Naive thymus-derived CD4-positive, alpha-beta T cell (primary cell): ENCODE results near the gene CRYBA1. TPM values are rescaled to one million over a fixed set of nuclear protein-coding genes. Genes with fewer than 3 reads are reported as not detected.
A peak's percentile ranks its signal among the peaks of the same experiment; 100 is the strongest.
"Not testable (repeated sequence)": the region's sequence is repeated elsewhere in the genome, so short reads cannot be mapped to it uniquely, and the experiment has no call there.

Experiments
- ATAC-seq: fragments of 150-1000 bp; cut with Tn5 transposase; 2 replicates; pipeline ENCODE4 v1.10.0; 2021; ENCODE audit warnings: mild to moderate bottlenecking, moderate library complexity
- CTCF ChIA-PET: fragments of 350-600 bp; sonication (Branson Sonifier 250); formaldehyde crosslinking; loops from one replicate; lab custom pipeline; 2021; ENCODE audit warnings: antibody characterized with exemption; lab: Charles Lee
- POLR2A ChIA-PET: fragments of 350-600 bp; sonication (Branson Sonifier 250); formaldehyde crosslinking; loops from one replicate; lab custom pipeline; 2021; ENCODE audit warnings: antibody characterized with exemption, inconsistent platforms; lab: Charles Lee
- DNase-seq, 9 donors: peaks; one replicate each; pipeline versions ENCODE4 v3.0.0 to v3.0.0-alpha.2; 2020 to 2022; ENCODE audit warnings: mixed read lengths in 1 of 9
- H3K27ac ChIP-seq: one replicate; pipeline ENCODE4 v1.7.0; 2013; ENCODE audit warnings: mild to moderate bottlenecking, low read depth, low read length, moderate library complexity
- H3K27me3 ChIP-seq, 2 donors: one replicate each; pipeline ENCODE4 v1.7.0; 2013; ENCODE audit warnings: low read length in 2 of 2, mild to moderate bottlenecking in 2 of 2, moderate library complexity in 2 of 2; ENCODE audit not compliant: control insufficient read depth in 2 of 2, insufficient read depth in 2 of 2
- H3K36me3 ChIP-seq, 3 experiments: 1 replicate in 2 of 3; 2 replicates in 1 of 3; pipeline ENCODE4 v1.7.0; 2013; ENCODE audit warnings: low read length in 3 of 3, mild to moderate bottlenecking in 3 of 3, moderate library complexity in 1 of 3; ENCODE audit not compliant: insufficient read depth in 3 of 3, control insufficient read depth in 2 of 3
- H3K4me1 ChIP-seq, 2 donors: one replicate each; pipeline ENCODE4 v1.7.0; 2013; ENCODE audit warnings: low read length in 2 of 2, mild to moderate bottlenecking in 2 of 2, moderate library complexity in 1 of 2; ENCODE audit not compliant: control insufficient read depth in 2 of 2, insufficient read depth in 2 of 2
- H3K4me3 ChIP-seq: 2 replicates; pipeline ENCODE4 v1.7.0; 2013; ENCODE audit warnings: mild to moderate bottlenecking, low read length
- H3K9me3 ChIP-seq, 3 experiments: 1 replicate in 2 of 3; 2 replicates in 1 of 3; pipeline ENCODE4 v1.7.0; 2013; ENCODE audit warnings: low read length in 3 of 3; ENCODE audit not compliant: control insufficient read depth in 2 of 3
- H3K27ac Mint-ChIP-seq, 9 donors: one replicate each; pipeline ENCODE4 v1.8.0; 2020 to 2022; ENCODE audit warnings: mixed read lengths in 9 of 9, mild to moderate bottlenecking in 8 of 9, moderate library complexity in 5 of 9, inconsistent platforms in 2 of 9
- H3K27me3 Mint-ChIP-seq, 5 donors: one replicate each; pipeline ENCODE4 v1.8.0; 2021 to 2022; ENCODE audit warnings: mixed read lengths in 5 of 5, mild to moderate bottlenecking in 1 of 5
- H3K36me3 Mint-ChIP-seq, 5 donors: one replicate each; pipeline ENCODE4 v1.8.0; 2020 to 2022; ENCODE audit warnings: mixed read lengths in 5 of 5, mild to moderate bottlenecking in 3 of 5, inconsistent platforms in 1 of 5
- H3K4me1 Mint-ChIP-seq, 7 donors: one replicate each; pipeline ENCODE4 v1.8.0; 2020 to 2022; ENCODE audit warnings: mixed read lengths in 7 of 7, mild to moderate bottlenecking in 3 of 7, inconsistent platforms in 1 of 7
- H3K4me3 Mint-ChIP-seq, 10 donors: one replicate each; pipeline ENCODE4 v1.8.0; 2020 to 2022; ENCODE audit warnings: mild to moderate bottlenecking in 10 of 10, mixed read lengths in 10 of 10, moderate library complexity in 6 of 10, inconsistent platforms in 2 of 10
- H3K9me3 Mint-ChIP-seq, 11 donors: one replicate each; pipeline ENCODE4 v1.8.0; 2020 to 2022; ENCODE audit warnings: mixed read lengths in 11 of 11, mild to moderate bottlenecking in 4 of 11, inconsistent platforms in 1 of 11, moderate library complexity in 1 of 11
- intact Hi-C, 2 donors: fragments of 100-400 bp; cut with micrococcal nuclease; formaldehyde crosslinking; loops; one replicate each; pipeline ENCODE4 v1.15.1; 2023
- polyA plus RNA-seq, 2 donors: library from polyadenylated mRNA; unstranded; fragments of 300-500 nt; fragmentation: Illumina TruSeq; gene quantifications; one replicate each; pipeline ENCODE4 v1.2.3, GENCODE V29; 2021
- total RNA-seq, 6 experiments: library from RNA in 5 of 6; stranded (reverse) in 5 of 6; gene quantifications; 1 replicate in 5 of 6; 2 replicates in 1 of 6; pipeline ENCODE4 v1.2.3 and lab custom pipeline; 2021 to 2026

Gene CRYBA1
- total and polyA plus RNA-seq, 7 experiments from 2014 or later, result not detected

- H3K4me3 Mint-ChIP-seq, result peak overlapping the region in 1 of 10 donors; percentile 9
- H3K9me3 Mint-ChIP-seq, result no peaks in the 10 kb centered on the region
- no peaks in the 10 kb centered on the region for H3K4me1 ChIP-seq
- intact Hi-C loops, result no loop called here
- H3K36me3 ChIP-seq, result no peaks in the 10 kb centered on the region
- no peak overlapping the region for H3K4me3 ChIP-seq
- DNase-seq (no peak), ATAC-seq (no peak)
- H3K4me1 Mint-ChIP-seq, result peaks cover 0 to 10% (median 5%) of the 10 kb centered on the region in 7 donors
- no peaks in the 10 kb centered on the region for H3K9me3 ChIP-seq
- no peak overlapping the region for H3K27ac Mint-ChIP-seq
- peaks cover 0 to 16% (median 0%) of the 10 kb centered on the region in 5 donors for H3K27me3 Mint-ChIP-seq
- POLR2A ChIA-PET, result no interaction called here
- no peak overlapping the region for H3K27ac ChIP-seq
- H3K27me3 ChIP-seq, result no peaks in the 10 kb centered on the region
- CTCF ChIA-PET, result interaction anchor here (0.6 to 5.5 kb wide), 5 partner anchors 20 to 371 kb away, joined by 3 to 81 read pairs (median 4); no protein-coding TSS in a partner anchor
- H3K36me3 Mint-ChIP-seq, result no peaks in the 10 kb centered on the region
Observed at GRCh38 chr17:29216181-29216580, 30.5 kb upstream of the CRYBA1 start.

DNA sequence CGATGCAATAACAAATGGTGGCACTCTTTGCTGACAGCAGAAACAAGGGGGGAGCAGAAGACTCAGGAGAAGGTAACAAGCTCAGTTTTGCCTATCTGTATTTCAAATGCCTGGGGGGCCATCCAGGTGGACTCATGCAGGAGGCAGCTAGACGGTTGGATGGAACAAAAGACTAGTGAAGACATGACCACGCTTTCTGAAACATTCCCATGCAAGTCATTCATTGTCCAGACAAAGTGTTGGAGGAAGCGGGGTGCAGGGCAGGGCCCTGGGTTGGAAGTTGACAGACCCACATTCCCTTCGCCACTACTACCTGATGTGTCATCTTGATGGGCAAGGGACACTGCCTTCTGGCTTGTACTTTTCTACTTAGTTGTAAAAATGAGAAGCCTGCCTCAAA, 29.8 kb upstream of the CRYBA1 start:
- Histone ChIP-seq H3K4me3 (no peak overlapping the region), H3K27ac (no peak overlapping the region), H3K4me1 (no peaks in the 10 kb centered on the region), H3K9me3 (no peaks in the 10 kb centered on the region), H3K27me3 (no peaks in the 10 kb centered on the region), H3K36me3 (no peaks in the 10 kb centered on the region)
- CTCF ChIA-PET, result interaction anchor here (0.7 to 5.5 kb wide), 4 partner anchors 21 to 297 kb away, joined by 3 to 81 read pairs (median 3); no protein-coding TSS in a partner anchor
- peaks cover 0 to 10% (median 5%) of the 10 kb centered on the region in 7 donors for H3K4me1 Mint-ChIP-seq
- peak overlapping the region in 2 of 9 donors; percentile 5 to 21 for H3K27ac Mint-ChIP-seq
- ATAC-seq (no peak), DNase-seq (no peak)
- no peaks in the 10 kb centered on the region for H3K9me3 Mint-ChIP-seq
- POLR2A ChIA-PET, result interaction anchor here (0.7 kb wide), 1 partner anchor 71 kb away, joined by 3 read pairs; no protein-coding TSS in a partner anchor
- intact Hi-C loops, result no loop called here
- no peaks in the 10 kb centered on the region for H3K36me3 Mint-ChIP-seq
- peak overlapping the region in 1 of 10 donors; percentile 9 for H3K4me3 Mint-ChIP-seq
- peaks cover 0 to 13% (median 0%) of the 10 kb centered on the region in 5 donors for H3K27me3 Mint-ChIP-seq

GRCh38 chr17:29219378-29220047, 27.1 kb upstream of the CRYBA1 start:
- peaks cover 0 to 10% (median 5%) of the 10 kb centered on the region in 7 donors for H3K4me1 Mint-ChIP-seq
- Histone ChIP-seq H3K27ac (no peak overlapping the region), H3K4me1 (no peaks in the 10 kb centered on the region), H3K36me3 (no peaks in the 10 kb centered on the region), H3K9me3 (no peaks in the 10 kb centered on the region), H3K27me3 (no peaks in the 10 kb centered on the region), H3K4me3 (no peak overlapping the region)
- CTCF ChIA-PET, result interaction anchor here (0.6 to 5.5 kb wide), 13 partner anchors 12 to 95 kb away, joined by 3 to 81 read pairs (median 4); no protein-coding TSS in a partner anchor
- POLR2A ChIA-PET, result interaction anchor here (2.4 kb wide), 1 partner anchor 71 kb away, joined by 8 read pairs; no protein-coding TSS in a partner anchor
- DNase-seq, result peak; percentile 41 to 73 (median 62)
- peak; percentile 94 for ATAC-seq
- intact Hi-C loops, result loop anchor here (1.0 kb wide), 4 partner anchors 70 to 95 kb away; no protein-coding TSS in a partner anchor
- no peaks in the 10 kb centered on the region for H3K9me3 Mint-ChIP-seq
- no peaks in the 10 kb centered on the region for H3K36me3 Mint-ChIP-seq
- peak overlapping the region in 2 of 9 donors; percentile 3 to 12 for H3K27ac Mint-ChIP-seq
- H3K4me3 Mint-ChIP-seq, result no peak overlapping the region
- peaks cover 0 to 13% (median 0%) of the 10 kb centered on the region in 5 donors for H3K27me3 Mint-ChIP-seq

- CTCF ChIA-PET, result interaction anchor here (1.1 to 5.5 kb wide), 2 partner anchors 73 to 83 kb away, joined by 3 to 81 read pairs; no protein-coding TSS in a partner anchor
- H3K36me3 ChIP-seq, H3K9me3 ChIP-seq, intact Hi-C loops, H3K27ac ChIP-seq, H3K4me3 Mint-ChIP-seq, H3K4me1 ChIP-seq, H3K27ac Mint-ChIP-seq, DNase-seq, H3K9me3 Mint-ChIP-seq, H3K36me3 Mint-ChIP-seq, H3K27me3 ChIP-seq, ATAC-seq, H3K4me3 ChIP-seq: not testable (repeated sequence)
- Mint-ChIP-seq H3K27me3 (peaks cover 0 to 17% (median 0%) of the 10 kb centered on the region in 5 donors), H3K4me1 (peaks cover 5 to 10% (median 6%) of the 10 kb centered on the region in 7 donors)
- POLR2A ChIA-PET, result interaction anchor here (2.4 kb wide), 1 partner anchor 73 kb away, joined by 8 read pairs; no protein-coding TSS in a partner anchor
Observed at GRCh38 chr17:29221338-29221737, 25.3 kb upstream of the CRYBA1 start.

GRCh38 chr17:29225396-29225795, 21.3 kb upstream of the CRYBA1 start:
- ChIA-PET CTCF (no interaction called here), POLR2A (no interaction called here)
- no peak for ATAC-seq
- Histone ChIP-seq H3K9me3 (no peaks in the 10 kb centered on the region), H3K4me3 (no peak overlapping the region), H3K36me3 (no peaks in the 10 kb centered on the region), H3K27ac (no peak overlapping the region), H3K4me1 (no peaks in the 10 kb centered on the region), H3K27me3 (no peaks in the 10 kb centered on the region)
- peaks cover 0 to 6% (median 0%) of the 10 kb centered on the region in 7 donors for H3K4me1 Mint-ChIP-seq
- no peak for DNase-seq
- peaks cover 0 to 3% (median 0%) of the 10 kb centered on the region in 5 donors for H3K27me3 Mint-ChIP-seq
- no peak overlapping the region for H3K4me3 Mint-ChIP-seq
- no peaks in the 10 kb centered on the region for H3K9me3 Mint-ChIP-seq
- H3K27ac Mint-ChIP-seq, result no peak overlapping the region
- H3K36me3 Mint-ChIP-seq, result no peaks in the 10 kb centered on the region
- intact Hi-C loops, result no loop called here

- H3K4me3 Mint-ChIP-seq, result no peak overlapping the region
- H3K27ac Mint-ChIP-seq, result no peak overlapping the region
- ChIA-PET POLR2A (interaction anchor here (0.7 kb wide), 1 partner anchor 24 kb away, joined by 3 read pairs; no protein-coding TSS in a partner anchor), CTCF (no interaction called here)
- no peaks in the 10 kb centered on the region for H3K9me3 ChIP-seq
- no peaks in the 10 kb centered on the region for H3K36me3 Mint-ChIP-seq
- H3K4me1 ChIP-seq, result no peaks in the 10 kb centered on the region
- intact Hi-C loops, result no loop called here
- no peak overlapping the region for H3K4me3 ChIP-seq
- DNase-seq, result no peak
- H3K27me3 Mint-ChIP-seq, result peaks cover 0 to 4% (median 0%) of the 10 kb centered on the region in 5 donors
- H3K27ac ChIP-seq, result no peak overlapping the region
- peaks cover 0 to 4% (median 0%) of the 10 kb centered on the region in 7 donors for H3K4me1 Mint-ChIP-seq
- H3K36me3 ChIP-seq, result no peaks in the 10 kb centered on the region
- ATAC-seq, result no peak
- H3K9me3 Mint-ChIP-seq, result no peaks in the 10 kb centered on the region
- H3K27me3 ChIP-seq, result no peaks in the 10 kb centered on the region
Observed at GRCh38 chr17:29233301-29233700, 13.4 kb upstream of the CRYBA1 start.
